WTC11 (cell line): ENCODE data around the gene RPS6KA2. TPM values are rescaled to one million over a fixed set of nuclear protein-coding genes. Genes with fewer than 3 reads are reported as not detected.

Experiments used
- ATAC-seq: fragments of 200-7000 bp; cut with Tn5 transposase; 2 replicates; pipeline ENCODE4 v1.10.0; 2021; ENCODE audit warnings: mild to moderate bottlenecking, moderate library complexity
- CTCF ChIA-PET: fragments of 300-600 bp; sonication (Branson Sonifier 250); formaldehyde crosslinking; loops from one replicate; lab custom pipeline; 2021; ENCODE audit warnings: antibody characterized with exemption; lab: Charles Lee
- POLR2A ChIA-PET: fragments of 350-600 bp; sonication (Branson Sonifier 250); formaldehyde crosslinking; loops from one replicate; lab custom pipeline; 2021; ENCODE audit warnings: antibody characterized with exemption; lab: Charles Lee
- DNase-seq: peaks from one replicate; pipeline ENCODE4 v3.0.0; 2021; ENCODE audit warnings: low spot score
- H3K27ac Mint-ChIP-seq: 2 replicates; pipeline ENCODE4 v1.8.0; 2021; ENCODE audit warnings: mixed read lengths
- H3K27me3 Mint-ChIP-seq: 2 replicates; pipeline ENCODE4 v1.8.0; 2021; ENCODE audit warnings: low read depth, mild to moderate bottlenecking, moderate library complexity, mixed read lengths
- H3K36me3 Mint-ChIP-seq: 2 replicates; pipeline ENCODE4 v1.8.0; 2021; ENCODE audit warnings: mixed read lengths
- H3K4me1 Mint-ChIP-seq: 2 replicates; pipeline ENCODE4 v1.8.0; 2022; ENCODE audit warnings: mixed read lengths
- H3K4me3 Mint-ChIP-seq: 2 replicates; pipeline ENCODE4 v1.8.0; 2021; ENCODE audit warnings: mild to moderate bottlenecking, moderate library complexity, mixed read lengths
- H3K9me3 Mint-ChIP-seq: 2 replicates; pipeline ENCODE4 v1.8.0; 2021; ENCODE audit warnings: mixed read lengths
- CREB1 ChIP-seq: sonication (generic); formaldehyde crosslinking; IDR thresholded peaks from 2 replicates; pipeline ENCODE4 v1.8.0; 2023; ENCODE audit warnings: mild to moderate bottlenecking, missing genetic modification reagents
- ELF4 ChIP-seq: sonication (generic); formaldehyde crosslinking; IDR thresholded peaks from 2 replicates; pipeline ENCODE4 v1.8.1; 2022; ENCODE audit warnings: low read depth, mild to moderate bottlenecking, moderate library complexity, missing genetic modification reagents
- EMX1 ChIP-seq: fragments of 250-450 bp; sonication (Bioruptor Pico); IDR thresholded peaks from 2 replicates; pipeline ENCODE4 v1.8.0; 2021; ENCODE audit warnings: mild to moderate bottlenecking
- ESRRA ChIP-seq: sonication (generic); formaldehyde crosslinking; IDR thresholded peaks from 2 replicates; pipeline ENCODE4 v1.8.1; 2022; ENCODE audit warnings: mild to moderate bottlenecking, missing genetic modification reagents, borderline replicate concordance
- FOXP1 ChIP-seq: sonication (generic); formaldehyde crosslinking; IDR thresholded peaks from 2 replicates; pipeline ENCODE4 v1.8.0; 2022; ENCODE audit warnings: missing genetic modification reagents, mild to moderate bottlenecking, moderate library complexity, borderline replicate concordance
- HMGXB4 ChIP-seq: sonication (generic); formaldehyde crosslinking; IDR thresholded peaks from 2 replicates; pipeline ENCODE4 v1.8.1; 2023; ENCODE audit warnings: mild to moderate bottlenecking, moderate library complexity, missing genetic modification reagents
- SMAD3 ChIP-seq: sonication (generic); formaldehyde crosslinking; IDR thresholded peaks from 2 replicates; pipeline ENCODE4 v1.8.0; 2022; ENCODE audit warnings: missing genetic modification reagents, mild to moderate bottlenecking, borderline replicate concordance
- SOX15 ChIP-seq: fragments of 250-450 bp; sonication (Bioruptor Pico); IDR thresholded peaks from 2 replicates; pipeline ENCODE4 v1.9.0; 2021; ENCODE audit warnings: mild to moderate bottlenecking
- SP1 ChIP-seq: sonication (generic); formaldehyde crosslinking; conservative IDR thresholded peaks from 2 replicates; pipeline ENCODE4 v1.8.1; 2022; ENCODE audit warnings: missing genetic modification reagents
- ZMAT4 ChIP-seq: fragments of 250-450 bp; sonication (Bioruptor Pico); IDR thresholded peaks from 2 replicates; pipeline ENCODE4 v1.9.0; 2021; ENCODE audit warnings: mild to moderate bottlenecking
- ZNF232 ChIP-seq: sonication (generic); formaldehyde crosslinking; IDR thresholded peaks from 2 replicates; pipeline ENCODE4 v1.8.0; 2022; ENCODE audit warnings: mild to moderate bottlenecking, missing genetic modification reagents
- ZNF317 ChIP-seq: sonication (generic); formaldehyde crosslinking; IDR thresholded peaks from 2 replicates; pipeline ENCODE4 v1.8.1; 2023; ENCODE audit warnings: low read depth, mild to moderate bottlenecking, moderate library complexity, missing genetic modification reagents, borderline replicate concordance
- total RNA-seq: library from RNA; stranded (reverse); gene quantifications from 3 replicates; pipeline ENCODE4 v1.2.3, GENCODE V29; 2021
- TF ChIP-seq, protein P1 (sequence below): fragments of 250-450 bp; sonication (Bioruptor Pico); IDR thresholded peaks from 2 replicates; pipeline ENCODE4 v1.9.0; 2021; ENCODE audit warnings: moderate library complexity, mild to moderate bottlenecking, inconsistent platforms, borderline replicate concordance
- TF ChIP-seq, protein P2 (sequence below): sonication (generic); formaldehyde crosslinking; IDR thresholded peaks from 2 replicates; pipeline ENCODE4 v1.8.0; 2022; ENCODE audit warnings: mild to moderate bottlenecking, missing genetic modification reagents
- TF ChIP-seq, protein P3 (sequence below): sonication (generic); formaldehyde crosslinking; IDR thresholded peaks from 2 replicates; pipeline ENCODE4 v1.8.1; 2023; ENCODE audit warnings: mild to moderate bottlenecking, missing genetic modification reagents, borderline replicate concordance
- TF ChIP-seq, protein P4 (sequence below): fragments of 250-450 bp; sonication (Bioruptor Pico); conservative IDR thresholded peaks from 2 replicates; pipeline ENCODE4 v1.9.0; 2021; ENCODE audit warnings: mild to moderate bottlenecking
- TF ChIP-seq, protein P5 (sequence below): fragments of 250-450 bp; sonication (Bioruptor Pico); IDR thresholded peaks from 2 replicates; pipeline ENCODE4 v1.9.0; 2021; ENCODE audit warnings: mild to moderate bottlenecking, borderline replicate concordance
- TF ChIP-seq, protein P6 (sequence below): sonication (generic); formaldehyde crosslinking; IDR thresholded peaks from 2 replicates; pipeline ENCODE4 v1.8.0; 2022; ENCODE audit warnings: mild to moderate bottlenecking, missing genetic modification reagents

RPS6KA2 gene
- total RNA-seq, 1 experiment from 2014 or later = 24.2 TPM

DNA sequence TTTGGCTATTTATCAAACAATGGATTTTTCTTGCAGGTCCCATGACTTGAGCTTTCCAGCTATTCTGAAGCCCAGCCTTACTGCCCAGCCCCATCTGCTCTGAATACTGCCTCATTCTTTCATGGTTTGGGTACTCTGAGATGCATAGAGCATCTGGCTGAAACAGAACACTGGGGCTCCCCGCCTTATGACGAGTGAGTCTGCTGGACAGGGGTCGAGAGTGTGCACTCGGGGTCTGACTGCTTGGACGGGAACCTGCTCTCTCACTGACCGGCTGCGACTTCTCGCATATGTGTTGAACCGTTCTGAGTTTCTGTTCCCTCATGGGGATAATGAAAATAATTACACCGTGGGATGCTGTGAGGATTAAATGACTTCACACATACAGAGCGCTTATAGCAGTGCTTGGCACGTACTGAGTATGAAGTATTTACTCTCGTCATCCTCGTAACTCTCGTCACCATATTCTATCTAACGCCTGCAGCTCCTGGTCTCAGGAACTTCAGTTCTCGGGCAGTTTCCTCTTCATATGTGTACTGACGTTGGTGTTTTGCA is 184.8 kb downstream of the RPS6KA2 start (continued):
- TF ChIP-seq, protein P1, sequence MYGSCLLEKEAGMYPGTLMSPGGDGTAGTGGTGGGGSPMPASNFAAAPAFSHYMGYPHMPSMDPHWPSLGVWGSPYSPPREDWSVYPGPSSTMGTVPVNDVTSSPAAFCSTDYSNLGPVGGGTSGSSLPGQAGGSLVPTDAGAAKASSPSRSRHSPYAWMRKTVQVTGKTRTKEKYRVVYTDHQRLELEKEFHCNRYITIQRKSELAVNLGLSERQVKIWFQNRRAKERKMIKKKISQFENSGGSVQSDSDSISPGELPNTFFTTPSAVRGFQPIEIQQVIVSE (CRISPR knock-in tag) = no peak
- TF ChIP-seq EMX1 (CRISPR knock-in tag) (no peak), SOX15 (CRISPR knock-in tag) (no peak), HMGXB4 (CRISPR knock-in tag) (no peak), ELF4 (CRISPR knock-in tag) (no peak), CREB1 (no peak)
- TF ChIP-seq, protein P2, sequence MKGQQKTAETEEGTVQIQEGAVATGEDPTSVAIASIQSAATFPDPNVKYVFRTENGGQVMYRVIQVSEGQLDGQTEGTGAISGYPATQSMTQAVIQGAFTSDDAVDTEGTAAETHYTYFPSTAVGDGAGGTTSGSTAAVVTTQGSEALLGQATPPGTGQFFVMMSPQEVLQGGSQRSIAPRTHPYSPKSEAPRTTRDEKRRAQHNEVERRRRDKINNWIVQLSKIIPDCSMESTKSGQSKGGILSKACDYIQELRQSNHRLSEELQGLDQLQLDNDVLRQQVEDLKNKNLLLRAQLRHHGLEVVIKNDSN (CRISPR knock-in tag) = no peak
- TF ChIP-seq, protein P3, sequence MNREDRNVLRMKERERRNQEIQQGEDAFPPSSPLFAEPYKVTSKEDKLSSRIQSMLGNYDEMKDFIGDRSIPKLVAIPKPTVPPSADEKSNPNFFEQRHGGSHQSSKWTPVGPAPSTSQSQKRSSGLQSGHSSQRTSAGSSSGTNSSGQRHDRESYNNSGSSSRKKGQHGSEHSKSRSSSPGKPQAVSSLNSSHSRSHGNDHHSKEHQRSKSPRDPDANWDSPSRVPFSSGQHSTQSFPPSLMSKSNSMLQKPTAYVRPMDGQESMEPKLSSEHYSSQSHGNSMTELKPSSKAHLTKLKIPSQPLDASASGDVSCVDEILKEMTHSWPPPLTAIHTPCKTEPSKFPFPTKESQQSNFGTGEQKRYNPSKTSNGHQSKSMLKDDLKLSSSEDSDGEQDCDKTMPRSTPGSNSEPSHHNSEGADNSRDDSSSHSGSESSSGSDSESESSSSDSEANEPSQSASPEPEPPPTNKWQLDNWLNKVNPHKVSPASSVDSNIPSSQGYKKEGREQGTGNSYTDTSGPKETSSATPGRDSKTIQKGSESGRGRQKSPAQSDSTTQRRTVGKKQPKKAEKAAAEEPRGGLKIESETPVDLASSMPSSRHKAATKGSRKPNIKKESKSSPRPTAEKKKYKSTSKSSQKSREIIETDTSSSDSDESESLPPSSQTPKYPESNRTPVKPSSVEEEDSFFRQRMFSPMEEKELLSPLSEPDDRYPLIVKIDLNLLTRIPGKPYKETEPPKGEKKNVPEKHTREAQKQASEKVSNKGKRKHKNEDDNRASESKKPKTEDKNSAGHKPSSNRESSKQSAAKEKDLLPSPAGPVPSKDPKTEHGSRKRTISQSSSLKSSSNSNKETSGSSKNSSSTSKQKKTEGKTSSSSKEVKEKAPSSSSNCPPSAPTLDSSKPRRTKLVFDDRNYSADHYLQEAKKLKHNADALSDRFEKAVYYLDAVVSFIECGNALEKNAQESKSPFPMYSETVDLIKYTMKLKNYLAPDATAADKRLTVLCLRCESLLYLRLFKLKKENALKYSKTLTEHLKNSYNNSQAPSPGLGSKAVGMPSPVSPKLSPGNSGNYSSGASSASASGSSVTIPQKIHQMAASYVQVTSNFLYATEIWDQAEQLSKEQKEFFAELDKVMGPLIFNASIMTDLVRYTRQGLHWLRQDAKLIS (CRISPR knock-in tag) = no peak

GRCh38 chr6:166441325-166442078 is 185.5 kb downstream of the RPS6KA2 start:
- Mint-ChIP-seq H3K4me3 (no peak overlapping the region), H3K27ac (0 out of 2 replicates have a peak overlapping the region, but pooled peaks have one; percentile 32), H3K27me3 (no peaks in the 10 kb centered on the region), H3K36me3 (no peaks in the 10 kb centered on the region), H3K4me1 (no peaks in the 10 kb centered on the region), H3K9me3 (no peaks in the 10 kb centered on the region)
- CTCF ChIA-PET = interaction anchor here (1.0 to 2.5 kb wide), 6 partner anchors 15 to 333 kb away, joined by 3 to 13 read pairs (median 3); no protein-coding TSS in a partner anchor
- DNase-seq (no peak), ATAC-seq (no peak)
- POLR2A ChIA-PET = no interaction called here
- TF ChIP-seq FOXP1 = no peak
- TF ChIP-seq, protein P4, sequence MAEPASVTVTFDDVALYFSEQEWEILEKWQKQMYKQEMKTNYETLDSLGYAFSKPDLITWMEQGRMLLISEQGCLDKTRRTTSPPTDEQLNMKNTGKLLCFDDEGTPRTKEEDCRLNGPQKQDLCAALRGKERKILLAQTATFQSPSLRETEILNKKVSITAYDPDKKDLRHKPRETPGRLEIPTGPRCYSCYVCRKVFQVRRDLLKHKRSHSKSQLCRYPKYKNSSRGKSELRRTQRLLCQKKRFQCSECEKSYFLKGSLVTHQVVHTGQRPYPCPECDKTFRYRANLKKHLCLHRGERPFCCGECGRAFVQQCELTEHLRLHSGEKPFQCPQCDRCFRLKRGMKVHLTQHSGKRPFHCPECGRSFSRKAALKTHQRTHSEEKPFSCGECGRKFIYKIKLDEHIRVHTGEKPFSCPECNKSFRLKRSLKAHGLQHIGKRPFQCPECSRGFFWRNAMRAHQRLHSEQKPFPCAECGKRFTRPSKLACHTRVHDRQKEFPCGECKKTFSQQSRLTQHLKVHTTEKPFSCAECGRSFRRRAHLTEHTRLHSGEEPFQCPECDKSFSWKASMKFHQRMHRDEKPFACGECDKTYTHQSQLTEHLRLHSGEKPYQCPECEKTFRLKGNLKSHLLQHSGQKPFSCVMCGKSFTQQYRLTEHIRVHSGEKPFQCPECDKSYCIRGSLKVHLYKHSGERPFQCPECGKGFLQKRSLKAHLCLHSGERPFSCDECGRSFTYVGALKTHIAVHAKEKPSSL (CRISPR knock-in tag) = no peak
- no peak for TF ChIP-seq CREB1
- no peak for TF ChIP-seq ZMAT4 (CRISPR knock-in tag)
- TF ChIP-seq SMAD3 = no peak
- no peak for TF ChIP-seq ZNF317
- no peak for TF ChIP-seq SP1 (CRISPR knock-in tag)
- TF ChIP-seq ESRRA (CRISPR knock-in tag) = no peak
- TF ChIP-seq, protein P5, sequence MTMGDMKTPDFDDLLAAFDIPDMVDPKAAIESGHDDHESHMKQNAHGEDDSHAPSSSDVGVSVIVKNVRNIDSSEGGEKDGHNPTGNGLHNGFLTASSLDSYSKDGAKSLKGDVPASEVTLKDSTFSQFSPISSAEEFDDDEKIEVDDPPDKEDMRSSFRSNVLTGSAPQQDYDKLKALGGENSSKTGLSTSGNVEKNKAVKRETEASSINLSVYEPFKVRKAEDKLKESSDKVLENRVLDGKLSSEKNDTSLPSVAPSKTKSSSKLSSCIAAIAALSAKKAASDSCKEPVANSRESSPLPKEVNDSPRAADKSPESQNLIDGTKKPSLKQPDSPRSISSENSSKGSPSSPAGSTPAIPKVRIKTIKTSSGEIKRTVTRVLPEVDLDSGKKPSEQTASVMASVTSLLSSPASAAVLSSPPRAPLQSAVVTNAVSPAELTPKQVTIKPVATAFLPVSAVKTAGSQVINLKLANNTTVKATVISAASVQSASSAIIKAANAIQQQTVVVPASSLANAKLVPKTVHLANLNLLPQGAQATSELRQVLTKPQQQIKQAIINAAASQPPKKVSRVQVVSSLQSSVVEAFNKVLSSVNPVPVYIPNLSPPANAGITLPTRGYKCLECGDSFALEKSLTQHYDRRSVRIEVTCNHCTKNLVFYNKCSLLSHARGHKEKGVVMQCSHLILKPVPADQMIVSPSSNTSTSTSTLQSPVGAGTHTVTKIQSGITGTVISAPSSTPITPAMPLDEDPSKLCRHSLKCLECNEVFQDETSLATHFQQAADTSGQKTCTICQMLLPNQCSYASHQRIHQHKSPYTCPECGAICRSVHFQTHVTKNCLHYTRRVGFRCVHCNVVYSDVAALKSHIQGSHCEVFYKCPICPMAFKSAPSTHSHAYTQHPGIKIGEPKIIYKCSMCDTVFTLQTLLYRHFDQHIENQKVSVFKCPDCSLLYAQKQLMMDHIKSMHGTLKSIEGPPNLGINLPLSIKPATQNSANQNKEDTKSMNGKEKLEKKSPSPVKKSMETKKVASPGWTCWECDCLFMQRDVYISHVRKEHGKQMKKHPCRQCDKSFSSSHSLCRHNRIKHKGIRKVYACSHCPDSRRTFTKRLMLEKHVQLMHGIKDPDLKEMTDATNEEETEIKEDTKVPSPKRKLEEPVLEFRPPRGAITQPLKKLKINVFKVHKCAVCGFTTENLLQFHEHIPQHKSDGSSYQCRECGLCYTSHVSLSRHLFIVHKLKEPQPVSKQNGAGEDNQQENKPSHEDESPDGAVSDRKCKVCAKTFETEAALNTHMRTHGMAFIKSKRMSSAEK (CRISPR knock-in tag) = no peak
- TF ChIP-seq, protein P6, sequence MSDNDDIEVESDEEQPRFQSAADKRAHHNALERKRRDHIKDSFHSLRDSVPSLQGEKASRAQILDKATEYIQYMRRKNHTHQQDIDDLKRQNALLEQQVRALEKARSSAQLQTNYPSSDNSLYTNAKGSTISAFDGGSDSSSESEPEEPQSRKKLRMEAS (CRISPR knock-in tag) = no peak
- TF ChIP-seq ZNF232 (CRISPR knock-in tag) = no peak
